Lower leg skin (tissue), 3 donors: ENCODE results near the gene ADARB2.

Experiments
- POLR2A ChIP-seq, 2 donors: fragments of 450-650 bp; IDR thresholded peaks; one replicate each; pipeline ENCODE4 v1.6.1; 2016 to 2017; ENCODE audit warnings: antibody characterized with exemption in 2 of 2, mild to moderate bottlenecking in 1 of 2, moderate library complexity in 1 of 2
- TF ChIP-seq, protein P1 (sequence below), 3 donors: fragments of 450-650 bp; IDR thresholded peaks; one replicate each; pipeline ENCODE4 v1.5.1; 2016; ENCODE audit warnings: antibody characterized with exemption in 3 of 3, mild to moderate bottlenecking in 3 of 3, moderate library complexity in 2 of 3

DNA sequence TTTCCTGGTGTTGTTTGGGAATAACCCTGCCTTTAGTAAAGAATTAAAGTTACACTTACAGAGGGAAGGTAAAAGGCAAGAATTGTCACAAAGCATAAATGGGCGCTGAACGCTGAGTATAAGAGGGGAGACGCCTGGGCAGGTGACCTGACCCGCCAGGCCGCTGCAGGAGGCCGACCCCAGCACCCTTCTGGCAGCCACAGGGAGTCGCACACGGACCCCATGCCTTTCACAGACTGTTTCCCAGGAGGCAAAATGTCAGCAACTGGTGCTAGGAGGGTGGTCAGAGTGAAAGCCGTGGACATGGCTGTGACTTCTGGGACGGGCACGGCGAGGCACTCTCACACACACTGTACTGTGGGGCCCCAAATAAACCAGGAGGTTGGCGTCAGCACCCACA lies 392.9 kb downstream of the ADARB2 start:
- TF ChIP-seq POLR2A (IDR thresholded peaks at IDR 0.05) = no peak
- TF ChIP-seq, protein P1, sequence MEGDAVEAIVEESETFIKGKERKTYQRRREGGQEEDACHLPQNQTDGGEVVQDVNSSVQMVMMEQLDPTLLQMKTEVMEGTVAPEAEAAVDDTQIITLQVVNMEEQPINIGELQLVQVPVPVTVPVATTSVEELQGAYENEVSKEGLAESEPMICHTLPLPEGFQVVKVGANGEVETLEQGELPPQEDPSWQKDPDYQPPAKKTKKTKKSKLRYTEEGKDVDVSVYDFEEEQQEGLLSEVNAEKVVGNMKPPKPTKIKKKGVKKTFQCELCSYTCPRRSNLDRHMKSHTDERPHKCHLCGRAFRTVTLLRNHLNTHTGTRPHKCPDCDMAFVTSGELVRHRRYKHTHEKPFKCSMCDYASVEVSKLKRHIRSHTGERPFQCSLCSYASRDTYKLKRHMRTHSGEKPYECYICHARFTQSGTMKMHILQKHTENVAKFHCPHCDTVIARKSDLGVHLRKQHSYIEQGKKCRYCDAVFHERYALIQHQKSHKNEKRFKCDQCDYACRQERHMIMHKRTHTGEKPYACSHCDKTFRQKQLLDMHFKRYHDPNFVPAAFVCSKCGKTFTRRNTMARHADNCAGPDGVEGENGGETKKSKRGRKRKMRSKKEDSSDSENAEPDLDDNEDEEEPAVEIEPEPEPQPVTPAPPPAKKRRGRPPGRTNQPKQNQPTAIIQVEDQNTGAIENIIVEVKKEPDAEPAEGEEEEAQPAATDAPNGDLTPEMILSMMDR (IDR thresholded peaks at IDR 0.05) = no peak
